Posterior vena cava (tissue), 2 donors: ENCODE results near the gene TRIM8. TPM values are rescaled to one million over a fixed set of nuclear protein-coding genes. Genes with fewer than 3 reads are reported as not detected.

Experiments
- DNase-seq: peaks from one replicate; pipeline ENCODE4 v3.0.0-alpha.2; 2020; ENCODE audit warnings: low spot score
- intact Hi-C, 2 donors: fragments of 100-400 bp; cut with DNase I; formaldehyde crosslinking; loops; one replicate each; pipeline versions ENCODE4 v1.14.1 to v1.14.2; 2022 to 2023
- total RNA-seq, 2 donors: library from RNA; stranded (reverse); fragmentation: NEBNext Ultra II Directional; extraction: Animal tissue kit (Norgen Biotek cat#: 25700); gene quantifications; one replicate each; pipeline ENCODE4 v1.2.1, GENCODE V29; 2021
- donor health status: DM: yes; HTN: yes; CAD: no.
- donor health status: DM: yes; HTN: yes; CAD: no.

Gene TRIM8
- total RNA-seq, 2 donors from 2014 or later = 122 to 125 TPM

GRCh38 chr10:102645741-102646609 lies 1.7 kb downstream of the TRIM8 start:
- intact Hi-C loops = loop anchor here in 1 of 2 donors (10.0 kb wide), 1 partner anchor 141 kb away; the partner anchor contains the start of genes ACTR1A and SUFU

GRCh38 chr10:102646610-102647442 lies 2.5 kb downstream of the TRIM8 start:
- intact Hi-C loops = loop anchor here in 1 of 2 donors (10.0 kb wide), 1 partner anchor 142 kb away; the partner anchor contains the start of genes ACTR1A and SUFU
- peak; percentile 93 for DNase-seq

More at GRCh38 chr10:102645741-102646609, 1.7 kb downstream of the TRIM8 start:
- peak; percentile 98 for DNase-seq

DNA sequence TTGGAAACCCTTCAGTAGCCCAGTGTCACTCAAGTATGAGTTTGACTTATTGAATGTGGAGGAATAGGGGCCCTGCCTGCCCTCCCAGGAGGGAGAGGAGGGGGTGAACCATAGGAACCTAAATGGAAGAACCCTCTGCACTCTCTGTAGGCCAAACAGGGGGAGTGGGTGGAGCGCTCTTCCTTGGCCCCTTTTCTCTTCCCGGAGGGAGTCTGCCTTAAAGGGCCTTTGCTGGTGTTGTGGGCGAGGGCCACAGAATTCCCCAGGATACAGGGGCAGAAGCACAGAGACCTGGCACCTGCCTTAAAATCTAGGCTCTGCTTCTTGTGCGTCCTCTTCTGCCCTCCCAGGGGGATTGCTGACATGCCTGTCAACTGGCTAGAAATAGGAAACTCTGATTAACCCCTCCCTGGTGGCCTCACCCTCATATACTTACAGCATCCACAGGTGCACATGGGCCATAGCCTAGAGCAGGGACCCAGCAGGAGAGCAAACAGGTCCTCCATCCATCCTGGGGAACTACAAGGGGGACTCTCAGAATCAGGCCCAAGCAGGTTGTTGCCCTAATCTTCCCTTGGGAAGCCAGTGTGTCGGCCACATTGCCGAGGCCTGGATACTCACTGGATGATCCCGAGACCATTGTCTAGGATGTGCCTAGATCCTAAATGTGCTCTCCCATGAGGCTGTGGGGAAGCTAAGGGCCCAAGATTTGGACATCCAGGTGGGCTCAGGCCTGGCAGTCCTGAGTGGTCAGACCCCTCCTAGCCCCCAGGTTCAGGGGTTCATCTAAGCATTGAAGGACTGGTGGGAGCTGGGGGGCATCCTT lies 3.4 kb downstream of the TRIM8 start:
- no peak for DNase-seq
- intact Hi-C loops = loop anchor here in 1 of 2 donors (10.0 kb wide), 1 partner anchor 143 kb away; the partner anchor contains the start of genes ACTR1A and SUFU

- intact Hi-C loops = loop anchor here in 1 of 2 donors (10.0 kb wide), 1 partner anchor 144 kb away; the partner anchor contains the start of genes ACTR1A and SUFU
Measured at GRCh38 chr10:102648269-102648888, 4.1 kb downstream of the TRIM8 start.

GRCh38 chr10:102648889-102649796 lies 4.9 kb downstream of the TRIM8 start:
- DNase-seq = no peak
- intact Hi-C loops = loop anchor here in 1 of 2 donors (10.0 kb wide), 1 partner anchor 144 kb away; the partner anchor contains the start of genes ACTR1A and SUFU

More at GRCh38 chr10:102648269-102648888, 4.1 kb downstream of the TRIM8 start:
- no peak for DNase-seq

DNA sequence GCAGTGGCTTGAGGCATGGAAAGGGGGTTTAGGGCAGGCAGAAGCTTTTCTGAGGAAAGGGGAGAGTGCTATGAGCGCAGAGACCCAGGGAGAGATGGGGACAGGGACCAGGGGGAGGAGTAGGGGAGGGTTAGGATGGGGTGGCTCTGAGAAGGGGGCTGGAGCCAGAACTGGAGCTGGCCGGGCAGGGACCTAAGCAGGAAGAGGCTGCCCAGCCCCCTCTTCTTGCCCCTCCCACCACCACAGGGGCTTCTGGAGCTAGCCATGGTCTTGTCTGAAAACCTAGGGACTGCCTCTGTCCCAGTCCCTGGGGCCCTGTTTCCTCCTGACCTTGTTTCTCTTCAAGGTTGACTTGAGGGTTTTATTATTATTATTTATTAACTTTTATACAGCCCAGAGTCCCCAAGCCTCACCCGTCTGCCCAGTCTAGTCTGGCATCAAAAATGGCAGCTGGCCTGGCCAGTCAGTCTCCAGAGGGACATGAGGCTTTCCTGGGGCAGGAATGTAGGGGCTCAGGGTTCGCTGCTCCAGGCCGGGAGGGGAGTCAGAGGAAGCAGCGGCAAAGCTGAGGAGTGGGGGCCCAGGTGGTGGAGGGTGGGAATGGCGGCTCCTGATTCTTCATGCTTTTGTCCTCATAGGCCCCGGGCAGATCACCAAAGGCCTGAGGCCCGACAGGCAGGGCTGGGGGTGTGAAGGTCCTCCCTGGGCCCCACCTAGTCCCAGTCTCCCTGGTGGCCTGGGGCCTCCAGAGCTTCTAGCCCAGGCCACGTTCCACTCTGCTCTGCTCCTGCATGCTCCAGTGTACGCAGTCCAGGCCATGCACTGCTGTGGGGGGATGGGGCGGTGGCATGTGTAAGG lies 5.7 kb downstream of the TRIM8 start:
- intact Hi-C loops = loop anchor here in 1 of 2 donors (10.0 kb wide), 1 partner anchor 145 kb away; the partner anchor contains the start of genes ACTR1A and SUFU
- no peak for DNase-seq

- intact Hi-C loops = no loop called here
- DNase-seq = no peak
Measured at GRCh38 chr10:102650655-102651454, 6.6 kb downstream of the TRIM8 start.

- intact Hi-C loops = no loop called here
- DNase-seq = no peak
Measured at GRCh38 chr10:102651455-102652169, 7.3 kb downstream of the TRIM8 start.

- no peak for DNase-seq
- intact Hi-C loops = no loop called here
Measured at GRCh38 chr10:102652170-102652916, 8.1 kb downstream of the TRIM8 start.

GRCh38 chr10:102653060-102653459 lies 8.8 kb downstream of the TRIM8 start:
- intact Hi-C loops = no loop called here
- DNase-seq = no peak

DNA sequence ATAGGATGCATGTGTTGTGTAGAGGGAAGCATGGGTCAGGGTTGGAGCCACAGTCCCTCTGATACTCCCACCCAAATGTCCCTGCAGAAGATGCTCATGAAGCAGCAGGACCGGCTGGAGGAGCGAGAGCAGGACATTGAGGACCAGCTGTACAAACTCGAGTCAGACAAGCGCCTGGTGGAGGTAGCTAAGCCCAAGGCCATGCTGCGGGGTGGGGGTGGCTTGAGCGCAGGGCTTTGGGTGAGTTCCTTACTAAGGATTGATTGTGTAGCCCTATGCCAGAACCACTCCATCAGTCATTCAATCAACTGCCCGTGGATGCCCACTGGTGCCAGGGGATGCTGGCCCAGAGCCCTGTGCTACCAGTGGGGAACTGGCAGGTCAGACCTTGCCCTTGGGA lies 10.3 kb downstream of the TRIM8 start:
- DNase-seq = no peak
- intact Hi-C loops = no loop called here

- intact Hi-C loops = no loop called here
- DNase-seq = no peak
Measured at GRCh38 chr10:102654969-102655368, 10.7 kb downstream of the TRIM8 start.

DNA sequence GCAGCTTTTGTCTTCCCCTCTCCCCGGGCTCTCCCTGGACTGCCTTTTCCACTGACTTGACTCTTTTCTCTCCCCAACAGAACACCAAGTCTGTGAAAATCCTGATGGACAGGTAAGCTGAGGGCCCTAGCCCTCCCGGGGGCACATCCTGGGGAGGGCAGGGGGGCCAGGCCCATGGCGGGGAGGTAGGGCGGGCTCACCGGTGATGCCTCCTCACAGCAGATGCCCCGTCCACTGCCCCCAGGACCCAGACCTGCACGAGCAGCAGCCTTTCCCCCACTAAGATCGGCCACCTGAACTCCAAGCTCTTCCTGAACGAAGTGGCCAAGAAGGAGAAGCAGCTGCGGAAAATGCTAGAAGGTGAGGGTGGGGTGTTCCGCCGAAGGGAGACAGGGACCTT lies 11.7 kb downstream of the TRIM8 start:
- no peak for DNase-seq
- intact Hi-C loops = no loop called here

DNA sequence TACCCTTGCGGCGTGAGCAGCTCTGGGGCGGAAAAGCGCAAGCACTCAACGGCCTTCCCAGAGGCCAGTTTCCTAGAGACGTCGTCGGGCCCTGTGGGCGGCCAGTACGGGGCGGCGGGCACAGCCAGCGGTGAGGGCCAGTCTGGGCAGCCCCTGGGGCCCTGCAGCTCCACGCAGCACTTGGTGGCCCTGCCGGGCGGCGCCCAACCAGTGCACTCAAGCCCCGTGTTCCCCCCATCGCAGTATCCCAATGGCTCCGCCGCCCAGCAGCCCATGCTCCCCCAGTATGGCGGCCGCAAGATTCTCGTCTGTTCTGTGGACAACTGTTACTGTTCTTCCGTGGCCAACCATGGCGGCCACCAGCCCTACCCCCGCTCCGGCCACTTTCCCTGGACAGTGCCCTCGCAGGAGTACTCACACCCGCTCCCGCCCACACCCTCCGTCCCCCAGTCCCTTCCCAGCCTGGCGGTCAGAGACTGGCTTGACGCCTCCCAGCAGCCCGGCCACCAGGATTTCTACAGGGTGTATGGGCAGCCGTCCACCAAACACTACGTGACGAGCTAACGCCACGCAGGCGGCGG lies 12.6 kb downstream of the TRIM8 start:
- intact Hi-C loops = no loop called here
- no peak for DNase-seq
